IMR-90 (cell line): Measurements from ENCODE around the gene LYZ. TPM values are rescaled to one million over a fixed set of nuclear protein-coding genes. Genes with fewer than 3 reads are reported as not detected.

Experiments used
- ATAC-seq: fragments of 200-7000 bp; cut with Tn5 transposase; 2 replicates; pipeline ENCODE4 v1.9.1; 2020; ENCODE audit warnings: low read depth, mild to moderate bottlenecking, moderate library complexity
- BruUV-seq: library from RNA; stranded (reverse); fragments of 400-500 nt; replicated peaks from 2 replicates; lab custom pipeline; 2021; lab: Mats Ljungman, UMichigan
- CTCF ChIA-PET: fragments of 300-600 bp; formaldehyde crosslinking; extraction: SDS; loops from one replicate; lab custom pipeline; 2021; ENCODE audit warnings: antibody characterized with exemption; lab: Yijun Ruan, JAX
- POLR2A ChIA-PET: fragments of 300-600 bp; sonication (Branson Sonifier 250); formaldehyde crosslinking; loops from one replicate; lab custom pipeline; 2022; ENCODE audit warnings: antibody characterized with exemption; ENCODE audit not compliant: unreplicated experiment; lab: Charles Lee
- DNase-seq: peaks from one replicate; pipeline ENCODE4 v3.0.0; 2013
- H2AFZ ChIP-seq: replicated peaks from 2 replicates; pipeline ENCODE3; 2013; ENCODE audit warnings: low read length, mild to moderate bottlenecking; ENCODE audit not compliant: poor library complexity
- H2AK5ac ChIP-seq: 2 replicates; pipeline ENCODE4 v1.6.1; 2013; ENCODE audit warnings: low read depth, low read length, inconsistent platforms
- H2AK9ac ChIP-seq: replicated peaks from 2 replicates; pipeline ENCODE3; 2013; ENCODE audit warnings: mild to moderate bottlenecking, low read depth, low read length, moderate library complexity; ENCODE audit not compliant: poor library complexity
- H2BK120ac ChIP-seq: 2 replicates; pipeline ENCODE4 v1.6.1; 2013; ENCODE audit warnings: low read depth, low read length, inconsistent platforms
- H2BK15ac ChIP-seq: 3 replicates; pipeline ENCODE4 v1.6.1; 2013; ENCODE audit warnings: low read depth, low read length, inconsistent platforms
- H2BK20ac ChIP-seq: 2 replicates; pipeline ENCODE4 v1.6.1; 2013; ENCODE audit warnings: low read depth, mild to moderate bottlenecking, inconsistent platforms, low read length, moderate library complexity
- H2BK5ac ChIP-seq: 2 replicates; pipeline ENCODE4 v1.6.1; 2013; ENCODE audit warnings: mild to moderate bottlenecking, low read depth, low read length, inconsistent platforms; ENCODE audit not compliant: poor library complexity, severe bottlenecking
- H3K14ac ChIP-seq: replicated peaks from 2 replicates; pipeline ENCODE4 v1.6.1; 2013; ENCODE audit warnings: low read depth, low read length, inconsistent platforms
- H3K18ac ChIP-seq: 2 replicates; pipeline ENCODE4 v1.6.1; 2013; ENCODE audit warnings: low read depth, low read length, control low read depth
- H3K23ac ChIP-seq: 2 replicates; pipeline ENCODE4 v1.6.1; 2013; ENCODE audit warnings: low read depth, low read length, inconsistent platforms
- H3K27ac ChIP-seq: 2 replicates; pipeline ENCODE4 v1.5.1; 2013; ENCODE audit warnings: mild to moderate bottlenecking, control low read depth, low read length; ENCODE audit not compliant: insufficient read depth
- H3K27me3 ChIP-seq: 2 replicates; pipeline ENCODE4 v1.6.1; 2013; ENCODE audit warnings: low read length; ENCODE audit not compliant: control insufficient read depth, insufficient read depth
- H3K36me3 ChIP-seq: 2 replicates; pipeline ENCODE4 v1.6.1; 2013; ENCODE audit warnings: low read length, mixed read lengths; ENCODE audit not compliant: control insufficient read depth, insufficient read depth
- H3K4ac ChIP-seq: 2 replicates; pipeline ENCODE4 v1.6.1; 2013; ENCODE audit warnings: low read depth, low read length, inconsistent platforms
- H3K4me1 ChIP-seq: 2 replicates; pipeline ENCODE4 v1.6.1; 2013; ENCODE audit warnings: low read length, mixed read lengths; ENCODE audit not compliant: control insufficient read depth, insufficient read depth
- H3K4me2 ChIP-seq: 2 replicates; pipeline ENCODE4 v1.6.1; 2013; ENCODE audit warnings: low read depth, mild to moderate bottlenecking, control low read depth, low read length, moderate library complexity
- H3K4me3 ChIP-seq: 2 replicates; pipeline ENCODE4 v1.5.1; 2013; ENCODE audit warnings: low read depth, mild to moderate bottlenecking, control low read depth, low read length, moderate library complexity; ENCODE audit not compliant: insufficient read depth
- H3K56ac ChIP-seq: 2 replicates; pipeline ENCODE4 v1.6.1; 2013; ENCODE audit warnings: low read length, inconsistent platforms; ENCODE audit not compliant: insufficient read depth; ENCODE audit errors: extremely low read depth
- H3K79me1 ChIP-seq, 2 experiments: 2 replicates each; pipeline ENCODE4 v1.6.1; 2013; ENCODE audit warnings: low read length in 2 of 2, inconsistent platforms in 1 of 2, low read depth in 1 of 2
- H3K9ac ChIP-seq: 2 replicates; pipeline ENCODE4 v1.6.1; 2013; ENCODE audit warnings: low read depth, low read length, control low read depth
- H3K9me1 ChIP-seq: 2 replicates; pipeline ENCODE4 v1.6.1; 2013; ENCODE audit warnings: low read length, inconsistent platforms; ENCODE audit not compliant: insufficient read depth
- H3K9me3 ChIP-seq: 2 replicates; pipeline ENCODE4 v1.6.1; 2013; ENCODE audit warnings: low read length; ENCODE audit not compliant: control insufficient read depth, insufficient read depth
- H4K20me1 ChIP-seq: 2 replicates; pipeline ENCODE4 v1.6.1; 2013; ENCODE audit warnings: low read length, inconsistent platforms; ENCODE audit not compliant: insufficient read depth
- H4K5ac ChIP-seq: 2 replicates; pipeline ENCODE4 v1.6.1; 2013; ENCODE audit warnings: mild to moderate bottlenecking, low read depth, low read length, control low read depth
- H4K8ac ChIP-seq, 2 experiments: 2 replicates each; pipeline ENCODE4 v1.6.1; 2013; ENCODE audit warnings: low read depth in 2 of 2, low read length in 2 of 2, control low read depth in 1 of 2, inconsistent platforms in 1 of 2
- H4K91ac ChIP-seq: 2 replicates; pipeline ENCODE4 v1.6.1; 2013; ENCODE audit warnings: low read depth, low read length, inconsistent platforms; ENCODE audit not compliant: insufficient read depth
- RFX5 ChIP-seq: IDR thresholded peaks from 2 replicates; pipeline ENCODE4 v1.8.0; 2012; ENCODE audit warnings: low read depth, mild to moderate bottlenecking, low read length, moderate library complexity
- WGBS, 2 experiments: methylation state at CpG; one replicate each; pipeline versions ENCODE4 v1.1.5 to v1.1.7; 2013; ENCODE audit warnings: missing lambda C conversion rate in 2 of 2; ENCODE audit not compliant: insufficient read length in 1 of 2; ENCODE audit errors: extremely low coverage in 2 of 2; 5-methylcytosine and 5-hydroxymethylcytosine counted together
- dilution Hi-C: fragments of 300-500 bp; cut with HindIII; formaldehyde crosslinking; loops from one replicate; pipeline ENCODE4 v1.14.3; 2018; ENCODE audit warnings: low sequenced_read_pairs; ENCODE audit not compliant: unreplicated experiment
- in situ Hi-C: fragments of 300-500 bp; cut with MboI; formaldehyde crosslinking; loops from 3 replicates; pipeline ENCODE4 v1.14.3; 2019; ENCODE audit warnings: low sequenced_read_pairs, inconsistent platforms, mixed read lengths
- intact Hi-C: fragments of 100-400 bp; cut with micrococcal nuclease; formaldehyde crosslinking; loops from 2 replicates; pipeline ENCODE4 v1.10.0; 2022
- polyA plus RNA-seq, 3 experiments: library from polyadenylated mRNA; depleted of rRNA; stranded (reverse); fragments of >200 nt; gene quantifications; 2 replicates each; pipeline ENCODE4 v1.2.3, GENCODE V29; 2012; ENCODE audit warnings: low replicate concordance in 1 of 3
- total RNA-seq: library from RNA; depleted of rRNA; stranded (reverse); fragments of >200 nt; gene quantifications from 2 replicates; pipeline ENCODE4 v1.2.3, GENCODE V29; 2012

LYZ gene
- total and polyA plus RNA-seq, 2 of the 4 experiments (the other 2 are of a cell fraction) = not detected

- no peak overlapping the region for H2BK5ac ChIP-seq
- no peak overlapping the region for H2AK5ac ChIP-seq
- H4K91ac ChIP-seq = no peak overlapping the region
- no peak overlapping the region for H4K8ac ChIP-seq
- H4K5ac ChIP-seq = no peak overlapping the region
- no peaks in the 10 kb centered on the region for H3K36me3 ChIP-seq
- H3K27me3 ChIP-seq = no peaks in the 10 kb centered on the region
- ChIA-PET CTCF (no interaction called here), POLR2A (no interaction called here)
- H2BK20ac ChIP-seq = no peak overlapping the region
- peak overlapping the region; percentile 4 for H2AK9ac ChIP-seq
- H2BK120ac ChIP-seq = no peak overlapping the region
- H2AFZ ChIP-seq = peak overlapping the region; percentile 98
- H3K4me1 ChIP-seq = no peaks in the 10 kb centered on the region
- no peak for ATAC-seq
- dilution Hi-C loops = no loop called here
- TF ChIP-seq RFX5 = no peak
- WGBS, 2 experiments = 0% methylated on average over 7 of the region's 10 CpGs; no CpG with 5 or more reads in 1 of the 2 experiments
- H3K56ac ChIP-seq = no peak overlapping the region
- peak overlapping the region; percentile 76 for H3K4me2 ChIP-seq
- DNase-seq = no peak
- in situ Hi-C loops = no loop called here
- intact Hi-C loops = no loop called here
- no peaks in the 10 kb centered on the region for H3K9me1 ChIP-seq
- H3K23ac ChIP-seq = 0 out of 2 replicates have a peak overlapping the region, but pooled peaks have one; percentile 9
- peak overlapping the region; percentile 6; the same call in 1 of the 2 replicates for H3K9ac ChIP-seq
- no peak overlapping the region for H2BK15ac ChIP-seq
- no peak overlapping the region for H3K14ac ChIP-seq
- H3K4me3 ChIP-seq = peak overlapping the region; percentile 73
- H3K27ac ChIP-seq = no peak overlapping the region; the same call in 1 of the 2 replicates
- H3K18ac ChIP-seq = no peak overlapping the region
- 0 out of 2 replicates have a peak overlapping the region, but pooled peaks have one; percentile 2 for H3K4ac ChIP-seq
- no peaks in the 10 kb centered on the region for H3K9me3 ChIP-seq
- no peaks in the 10 kb centered on the region for H4K20me1 ChIP-seq
- BruUV-seq = no TSS peak
- peaks cover 3 to 4% of the 10 kb centered on the region in 2 experiments; a peak in 3 of 4 replicates for H3K79me1 ChIP-seq
These were observed 12.1 kb downstream of the LYZ start for GRCh38 chr12:69360348-69360672.
